ENCODE measurements around the gene MAML3. TPM values are rescaled to one million over a fixed set of nuclear protein-coding genes. Genes with fewer than 3 reads are reported as not detected.

MAML3 gene
- total and polyA plus RNA-seq, 9 donors, result 11.1 to 23.8 (median 14.9) TPM

DNA sequence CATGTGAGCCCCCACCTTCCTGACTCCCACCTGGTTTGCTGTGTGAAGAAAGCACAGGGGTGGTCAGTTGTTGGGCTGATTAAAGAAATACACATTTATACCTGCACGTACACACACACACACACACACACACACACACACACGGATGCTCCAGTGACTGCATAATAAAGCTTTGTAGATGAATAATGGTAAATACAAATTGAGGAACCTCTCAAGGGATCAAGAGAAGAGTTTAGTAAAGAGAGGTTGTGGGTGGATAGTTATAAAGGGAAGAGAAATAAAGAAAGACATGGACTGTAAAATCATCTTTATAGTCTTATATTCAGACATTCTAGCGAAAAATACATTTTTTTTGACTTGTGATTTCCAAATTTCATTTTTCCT lies 344.2 kb downstream of the MAML3 start:
- TF ChIP-seq POLR2A (IDR thresholded peaks at IDR 0.05), result no peak
- no peak for TF ChIP-seq EP300 (IDR thresholded peaks at IDR 0.05)
- TF ChIP-seq, protein P1, sequence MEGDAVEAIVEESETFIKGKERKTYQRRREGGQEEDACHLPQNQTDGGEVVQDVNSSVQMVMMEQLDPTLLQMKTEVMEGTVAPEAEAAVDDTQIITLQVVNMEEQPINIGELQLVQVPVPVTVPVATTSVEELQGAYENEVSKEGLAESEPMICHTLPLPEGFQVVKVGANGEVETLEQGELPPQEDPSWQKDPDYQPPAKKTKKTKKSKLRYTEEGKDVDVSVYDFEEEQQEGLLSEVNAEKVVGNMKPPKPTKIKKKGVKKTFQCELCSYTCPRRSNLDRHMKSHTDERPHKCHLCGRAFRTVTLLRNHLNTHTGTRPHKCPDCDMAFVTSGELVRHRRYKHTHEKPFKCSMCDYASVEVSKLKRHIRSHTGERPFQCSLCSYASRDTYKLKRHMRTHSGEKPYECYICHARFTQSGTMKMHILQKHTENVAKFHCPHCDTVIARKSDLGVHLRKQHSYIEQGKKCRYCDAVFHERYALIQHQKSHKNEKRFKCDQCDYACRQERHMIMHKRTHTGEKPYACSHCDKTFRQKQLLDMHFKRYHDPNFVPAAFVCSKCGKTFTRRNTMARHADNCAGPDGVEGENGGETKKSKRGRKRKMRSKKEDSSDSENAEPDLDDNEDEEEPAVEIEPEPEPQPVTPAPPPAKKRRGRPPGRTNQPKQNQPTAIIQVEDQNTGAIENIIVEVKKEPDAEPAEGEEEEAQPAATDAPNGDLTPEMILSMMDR (IDR thresholded peaks at IDR 0.05), result no peak
- Histone ChIP-seq H3K4me1 (ENCODE audit: insufficient read depth) (peaks cover 18% of the 10 kb centered on the region), H3K36me3 (no peaks in the 10 kb centered on the region), H3K27me3 (no peaks in the 10 kb centered on the region), H3K27ac (no peak overlapping the region), H3K9me3 (no peaks in the 10 kb centered on the region), H3K4me3 (no peak overlapping the region)
- DNase-seq, result no peak
- 84 to 86% (median 86%) methylated on average over 3 of the region's 3 CpGs for WGBS, 3 donors
- intact Hi-C loops (cut with DNase I), result loop anchor here in 1 of 4 donors (10.0 kb wide), 2 partner anchors 55 to 345 kb away; partner anchors contain the start of gene MAML3

DNA sequence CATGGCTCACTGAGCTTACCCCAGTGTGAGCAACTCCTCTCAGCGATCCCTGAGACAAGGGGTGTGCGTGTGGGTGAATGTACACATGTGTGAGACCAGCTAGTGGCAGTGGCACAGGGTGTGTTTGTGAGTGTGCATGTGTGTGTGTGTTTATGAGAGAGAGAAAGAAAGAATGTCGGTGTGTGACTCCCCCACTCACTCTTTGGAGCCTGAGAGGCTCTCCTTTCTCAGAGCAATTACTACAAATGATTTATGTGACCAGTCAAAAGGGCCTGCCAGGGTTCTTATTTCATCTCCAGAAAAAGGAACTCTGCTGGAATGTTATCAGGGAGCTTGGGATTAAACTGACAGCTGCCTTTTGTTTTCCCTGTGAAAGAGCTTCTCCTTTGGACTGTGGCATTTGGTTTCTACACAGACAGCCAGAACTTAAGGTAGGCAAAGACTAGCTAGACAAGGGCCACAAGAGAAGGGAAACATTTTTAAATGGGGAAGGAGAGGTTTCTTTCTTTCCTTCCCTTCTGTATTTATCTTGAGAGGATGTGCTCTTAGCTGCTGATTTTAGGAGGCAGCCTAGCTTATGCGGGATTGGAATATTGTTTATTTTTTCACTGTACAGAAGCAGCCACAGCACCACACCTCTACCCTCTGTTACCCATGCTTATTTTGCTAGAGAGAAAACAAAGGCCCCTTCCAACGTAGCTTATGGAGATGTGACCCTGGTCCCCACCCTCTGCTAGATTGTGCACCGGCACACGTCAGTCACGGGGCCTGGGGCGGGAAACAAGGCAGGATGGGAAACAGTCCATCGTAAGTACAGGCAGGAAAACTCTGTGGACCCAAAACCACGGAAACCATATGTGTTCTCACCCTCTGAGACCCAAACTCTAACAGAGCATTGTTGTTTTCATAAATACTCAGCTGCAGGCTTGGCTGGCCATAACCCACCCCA lies 344.9 kb downstream of the MAML3 start:
- intact Hi-C loops (cut with DNase I), result loop anchor here in 1 of 4 donors (10.0 kb wide), 1 partner anchor 54 kb away; no protein-coding TSS in a partner anchor
- 36 to 40% (median 37%) methylated on average over 11 of the region's 11 CpGs for WGBS, 3 donors
- TF ChIP-seq, protein P1 (IDR thresholded peaks at IDR 0.05), result no peak
- TF ChIP-seq EP300 (IDR thresholded peaks at IDR 0.05), result no peak

DNA sequence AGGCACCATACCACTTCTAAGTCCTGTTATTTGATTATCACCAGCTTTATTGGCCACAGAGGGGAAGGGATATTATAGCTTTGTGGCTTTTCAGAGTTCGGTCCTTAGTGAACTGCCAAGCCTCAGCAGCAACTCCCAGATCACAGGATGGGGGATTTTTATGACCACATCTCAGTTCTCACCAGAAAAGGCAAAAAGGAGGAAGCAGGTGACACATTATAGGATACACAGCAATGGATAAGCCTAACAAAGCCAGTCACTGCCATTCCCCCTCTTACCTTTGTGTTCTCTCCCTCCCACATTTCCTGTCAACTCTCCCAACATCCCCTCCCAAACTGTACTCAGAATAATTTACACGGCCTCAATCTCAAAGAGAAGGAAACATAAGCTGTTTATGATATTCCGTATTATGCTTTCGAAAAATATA lies 345.6 kb downstream of the MAML3 start:
- WGBS, 3 donors, result 42 to 43% (median 42%) methylated on average over 4 of the region's 4 CpGs
- H3K27me3 ChIP-seq, result no peaks in the 10 kb centered on the region
- DNase-seq, result no peak
- no peaks in the 10 kb centered on the region for H3K9me3 ChIP-seq
- TF ChIP-seq EP300 (IDR thresholded peaks at IDR 0.05) (no peak), POLR2A (IDR thresholded peaks at IDR 0.05) (no peak)
- TF ChIP-seq, protein P1 (IDR thresholded peaks at IDR 0.05), result no peak
- H3K4me3 ChIP-seq, result no peak overlapping the region
- intact Hi-C loops (cut with DNase I), result loop anchor here in 1 of 4 donors (10.0 kb wide), 1 partner anchor 54 kb away; no protein-coding TSS in a partner anchor
- H3K4me1 ChIP-seq (ENCODE audit: insufficient read depth), result peaks cover 8% of the 10 kb centered on the region
- no peak overlapping the region for H3K27ac ChIP-seq
- H3K36me3 ChIP-seq, result no peaks in the 10 kb centered on the region

More for the DNA sequence above, 344.9 kb downstream of the MAML3 start:
- Histone ChIP-seq H3K4me3 (no peak overlapping the region), H3K36me3 (no peaks in the 10 kb centered on the region), H3K27ac (no peak overlapping the region), H3K27me3 (no peaks in the 10 kb centered on the region), H3K4me1 (ENCODE audit: insufficient read depth) (peaks cover 13% of the 10 kb centered on the region), H3K9me3 (no peaks in the 10 kb centered on the region)
- DNase-seq, result no peak

DNA sequence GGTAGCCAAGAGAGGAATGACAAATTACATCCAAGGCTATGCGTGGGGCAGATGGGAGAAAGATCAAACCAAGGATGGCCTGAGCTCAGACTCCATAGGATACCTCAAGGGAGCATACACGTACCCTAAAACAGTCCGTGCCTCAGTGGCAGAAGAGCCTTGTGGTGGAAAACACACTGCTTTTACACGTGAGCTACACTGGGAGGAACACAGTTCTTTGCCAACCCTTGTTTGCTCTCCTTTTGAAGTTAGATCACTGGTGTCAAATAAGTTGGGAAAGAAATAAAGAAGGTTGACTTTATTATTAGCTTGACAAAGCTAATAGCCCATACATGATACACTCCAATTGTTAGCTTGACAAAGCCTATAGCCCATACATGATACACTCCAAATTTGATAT lies 346.5 kb downstream of the MAML3 start:
- no peak overlapping the region for H3K27ac ChIP-seq
- no peak overlapping the region for H3K4me3 ChIP-seq
- TF ChIP-seq POLR2A (IDR thresholded peaks at IDR 0.05) (no peak), EP300 (IDR thresholded peaks at IDR 0.05) (no peak)
- TF ChIP-seq, protein P1 (IDR thresholded peaks at IDR 0.05), result no peak
- H3K4me1 ChIP-seq (ENCODE audit: insufficient read depth), result peaks cover 8% of the 10 kb centered on the region
- intact Hi-C loops (cut with DNase I), result loop anchor here in 1 of 4 donors (10.0 kb wide), 1 partner anchor 53 kb away; no protein-coding TSS in a partner anchor
- H3K27me3 ChIP-seq, result no peaks in the 10 kb centered on the region
- no peaks in the 10 kb centered on the region for H3K9me3 ChIP-seq
- 95 to 98% (median 97%) methylated on average over 4 of the region's 4 CpGs for WGBS, 3 donors
- no peaks in the 10 kb centered on the region for H3K36me3 ChIP-seq
- no peak for DNase-seq
